SU-DHL-6 (cell line): ENCODE results near the gene SLAIN2.
"Not testable (repeated sequence)": the region's sequence is repeated elsewhere in the genome, so short reads cannot be mapped to it uniquely, and the experiment has no call there.

Experiments
- H2AFZ ChIP-seq: fragments of 200-600 bp; sonication (generic); 2 replicates; pipeline ENCODE4 v1.6.1; 2014; ENCODE audit warnings: low read depth, mild to moderate bottlenecking, moderate library complexity, mixed read lengths, antibody characterized with exemption, low read length; ENCODE audit not compliant: severe bottlenecking
- H3F3A ChIP-seq: fragments of 200-600 bp; shearing (Covaris generic); 2 replicates; pipeline ENCODE4 v1.6.0; 2016; ENCODE audit warnings: antibody characterized with exemption, mild to moderate bottlenecking; ENCODE audit not compliant: insufficient read depth
- H3K27ac ChIP-seq: fragments of 200-600 bp; sonication (generic); 2 replicates; pipeline ENCODE4 v1.5.1; 2016; ENCODE audit warnings: low read depth, mild to moderate bottlenecking, low read length, moderate library complexity, mixed read lengths
- H3K27me3 ChIP-seq: fragments of 200-600 bp; sonication (generic), shearing (Covaris generic); 2 replicates; pipeline ENCODE4 v1.6.0; 2014; ENCODE audit warnings: mild to moderate bottlenecking, low read length
- H3K36me3 ChIP-seq: fragments of 200-600 bp; sonication (generic); 2 replicates; pipeline ENCODE4 v1.6.1; 2014; ENCODE audit warnings: mild to moderate bottlenecking, low read length, mixed read lengths
- H3K4me2 ChIP-seq: fragments of 300-600, 200-600 bp; shearing (Covaris generic), sonication (generic); 2 replicates; pipeline ENCODE4 v1.6.0; 2014; ENCODE audit warnings: low read length, low read depth, mild to moderate bottlenecking; ENCODE audit not compliant: poor library complexity, severe bottlenecking
- H3K4me3 ChIP-seq: fragments of 200-600 bp; sonication (generic); 2 replicates; pipeline ENCODE4 v1.5.1; 2014; ENCODE audit warnings: antibody characterized with exemption, low read length, mild to moderate bottlenecking, mixed read lengths; ENCODE audit not compliant: insufficient read depth, poor library complexity, severe bottlenecking
- H3K79me2 ChIP-seq: fragments of 200-600 bp; sonication (generic); 2 replicates; pipeline ENCODE4 v1.6.1; 2014; ENCODE audit warnings: mild to moderate bottlenecking, low read length, moderate library complexity; ENCODE audit not compliant: insufficient read depth
- H3K9ac ChIP-seq: fragments of 200-600 bp; sonication (generic); 2 replicates; pipeline ENCODE4 v1.7.0; 2014; ENCODE audit warnings: mild to moderate bottlenecking, low read length
- H3K9me2 ChIP-seq: fragments of 200-600 bp; sonication (generic); replicated peaks from 2 replicates; pipeline ENCODE4 v1.6.1; 2014; ENCODE audit warnings: low read length; ENCODE audit not compliant: insufficient read depth
- H3K9me3 ChIP-seq: fragments of 200-600 bp; sonication (generic); 2 replicates; pipeline ENCODE4 v1.6.1; 2014; ENCODE audit warnings: low read length, mixed read lengths; ENCODE audit not compliant: insufficient read depth
- H4K20me1 ChIP-seq: fragments of 200-600 bp; sonication (generic); 2 replicates; pipeline ENCODE4 v1.6.1; 2014; ENCODE audit warnings: low read depth, mild to moderate bottlenecking, antibody characterized with exemption, low read length, moderate library complexity, mixed read lengths
- CTCF ChIP-seq: fragments of 200-600 bp; sonication (generic); IDR thresholded peaks from one replicate; pipeline ENCODE4 v1.5.1; 2017; ENCODE audit warnings: antibody characterized with exemption, mild to moderate bottlenecking, low read length, moderate library complexity; ENCODE audit not compliant: insufficient read depth, poor library complexity, severe bottlenecking
- EZH2phosphoT487 ChIP-seq: fragments of 200-600 bp; sonication (generic), shearing (Covaris generic); conservative IDR thresholded peaks from 2 replicates; pipeline ENCODE4 v1.6.1; 2018; ENCODE audit warnings: mild to moderate bottlenecking, antibody characterized with exemption, low read length, moderate library complexity, mixed read lengths

The SLAIN2 gene

GRCh38 chr4:48432017-48432416 is 90.7 kb downstream of the SLAIN2 start:
- H3K27me3 ChIP-seq, result no peaks in the 10 kb centered on the region
- H3K9ac ChIP-seq, result no peak overlapping the region
- no peaks in the 10 kb centered on the region for H4K20me1 ChIP-seq
- H2AFZ ChIP-seq, result no peak overlapping the region
- H3K79me2 ChIP-seq, result no peaks in the 10 kb centered on the region
- no peak overlapping the region for H3K4me3 ChIP-seq
- no peak overlapping the region for H3K27ac ChIP-seq
- no peak overlapping the region for H3K4me2 ChIP-seq
- no peaks in the 10 kb centered on the region for H3K36me3 ChIP-seq
- no peaks in the 10 kb centered on the region for H3K9me3 ChIP-seq
- TF ChIP-seq EZH2phosphoT487 (no peak), CTCF (no peak)
- no peaks in the 10 kb centered on the region for H3K9me2 ChIP-seq
- H3F3A ChIP-seq, result no peaks in the 10 kb centered on the region

GRCh38 chr4:48436318-48436717 is 95.0 kb downstream of the SLAIN2 start:
- Histone ChIP-seq H3K27me3 (no peaks in the 10 kb centered on the region), H3K9me3 (no peaks in the 10 kb centered on the region), H3F3A (no peaks in the 10 kb centered on the region), H3K4me3 (no peak overlapping the region), H3K9me2 (no peaks in the 10 kb centered on the region), H3K36me3 (no peaks in the 10 kb centered on the region), H3K27ac (no peak overlapping the region), H4K20me1 (no peaks in the 10 kb centered on the region), H3K9ac (no peak overlapping the region), H3K79me2 (no peaks in the 10 kb centered on the region), H2AFZ (no peak overlapping the region), H3K4me2 (no peak overlapping the region)
- TF ChIP-seq EZH2phosphoT487, result no peak
- TF ChIP-seq CTCF, result no peak

GRCh38 chr4:48439988-48440387 is 98.7 kb downstream of the SLAIN2 start:
- Histone ChIP-seq H3K4me2 (no peak overlapping the region), H3K4me3 (no peak overlapping the region), H3K9me3 (no peaks in the 10 kb centered on the region), H3K9ac (no peak overlapping the region), H3K27me3 (no peaks in the 10 kb centered on the region), H3F3A (no peaks in the 10 kb centered on the region), H3K36me3 (no peaks in the 10 kb centered on the region), H3K27ac (no peak overlapping the region), H4K20me1 (no peaks in the 10 kb centered on the region), H2AFZ (no peak overlapping the region), H3K9me2 (no peaks in the 10 kb centered on the region), H3K79me2 (no peaks in the 10 kb centered on the region)
- TF ChIP-seq CTCF (no peak), EZH2phosphoT487 (no peak)

- not testable (repeated sequence) for H3K4me3 ChIP-seq, H3K4me2 ChIP-seq, H3K9me2 ChIP-seq
Measured at GRCh38 chr4:48440914-48441313, 99.6 kb downstream of the SLAIN2 start.

More at GRCh38 chr4:48440914-48441313, 99.6 kb downstream of the SLAIN2 start:
- H3K36me3 ChIP-seq, H3K27me3 ChIP-seq, H3K79me2 ChIP-seq, H3K27ac ChIP-seq, H3F3A ChIP-seq, H4K20me1 ChIP-seq, H3K9me3 ChIP-seq, H2AFZ ChIP-seq, H3K9ac ChIP-seq: not testable (repeated sequence)
